CD1c-positive myeloid dendritic cell (primary cell): ENCODE measurements around the gene JPH4.

Source experiments
- DNase-seq: peaks from one replicate; pipeline ENCODE4 v3.0.0-alpha.2; 2016; ENCODE audit errors: extremely low spot score

The JPH4 gene

GRCh38 chr14:23563473-23564180 is 15.0 kb downstream of the JPH4 start:
- DNase-seq = no peak

DNA sequence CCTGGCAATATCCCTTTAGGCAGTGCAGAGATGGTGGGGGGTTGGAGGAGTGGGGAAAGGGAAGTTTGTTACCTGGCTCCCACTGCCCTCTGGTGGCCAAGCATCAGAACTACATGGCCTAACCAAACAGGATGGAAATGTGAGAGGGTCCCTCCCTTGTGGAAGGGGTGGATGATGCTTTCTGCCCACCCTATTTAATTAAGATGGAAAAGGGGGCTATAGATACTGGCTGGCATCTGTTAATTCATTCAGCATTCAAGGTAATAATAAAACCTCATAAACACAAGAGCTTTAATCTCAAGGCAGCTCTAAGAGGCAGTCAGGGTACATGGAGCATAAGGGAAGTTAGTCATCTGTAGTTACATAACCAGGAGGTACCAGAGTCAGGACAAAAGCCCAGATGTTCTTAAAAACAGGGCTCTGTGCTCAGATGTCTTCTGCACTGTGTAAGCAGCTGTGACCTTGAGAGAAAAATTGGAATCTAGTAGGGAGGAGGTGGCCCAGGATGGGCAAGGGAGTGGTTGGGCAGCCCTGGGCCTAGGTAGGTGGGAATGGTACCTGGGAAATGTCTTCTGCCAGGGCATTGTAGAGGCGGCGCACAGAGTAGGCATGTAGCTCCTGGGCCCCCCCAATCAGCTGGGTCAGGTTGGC is 15.6 kb downstream of the JPH4 start:
- DNase-seq = peak; percentile 65

GRCh38 chr14:23561873-23562821 is 16.4 kb downstream of the JPH4 start:
- no peak for DNase-seq

- DNase-seq = no peak
Measured at GRCh38 chr14:23561259-23561658, 17.3 kb downstream of the JPH4 start.

GRCh38 chr14:23559926-23560520 is 18.6 kb downstream of the JPH4 start:
- no peak for DNase-seq

DNA sequence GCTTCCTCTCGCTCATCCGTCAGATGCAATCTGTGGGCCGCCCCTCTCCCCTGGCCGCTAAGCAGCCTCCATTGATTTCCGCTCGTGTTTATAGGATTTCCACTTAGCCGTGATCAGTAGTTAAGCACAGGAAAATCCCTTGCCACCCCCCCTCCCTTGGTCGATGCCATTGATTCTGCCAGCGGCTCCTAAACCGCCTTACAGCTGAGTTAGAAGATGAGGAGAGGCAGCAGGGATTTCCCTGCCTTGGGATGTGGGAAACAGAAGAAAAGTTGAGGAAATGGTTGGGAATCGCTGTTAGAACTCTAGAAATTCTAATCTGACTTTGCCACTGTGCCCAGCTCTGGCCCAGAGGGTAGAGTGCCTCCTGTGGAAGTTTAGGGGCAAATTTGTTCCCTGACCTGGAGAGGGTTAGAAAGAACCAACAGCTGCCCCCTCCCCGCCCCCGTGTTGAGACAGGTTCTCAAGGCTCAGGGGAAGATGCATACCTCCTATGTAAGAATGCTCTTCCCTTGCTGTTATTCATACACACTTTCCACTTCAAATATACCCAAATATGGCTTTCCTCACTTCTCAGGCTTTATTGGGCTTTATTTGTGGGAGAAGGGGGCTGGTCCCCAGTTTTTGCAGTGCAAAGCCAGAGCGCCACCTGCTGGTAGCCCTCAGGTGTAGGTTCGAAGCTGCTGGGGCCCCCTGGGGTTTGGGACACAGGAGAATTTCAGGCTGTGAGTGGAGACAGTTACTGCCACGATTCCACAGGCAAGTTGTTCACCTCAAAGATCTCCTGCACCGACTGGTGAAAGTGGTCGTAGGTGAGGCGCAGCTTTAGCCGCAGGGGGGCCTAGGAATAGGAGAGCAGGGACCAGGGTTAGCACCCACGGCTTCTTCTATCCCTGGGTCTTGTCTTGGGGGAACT is 19.3 kb downstream of the JPH4 start:
- DNase-seq = peak; percentile 64

DNA sequence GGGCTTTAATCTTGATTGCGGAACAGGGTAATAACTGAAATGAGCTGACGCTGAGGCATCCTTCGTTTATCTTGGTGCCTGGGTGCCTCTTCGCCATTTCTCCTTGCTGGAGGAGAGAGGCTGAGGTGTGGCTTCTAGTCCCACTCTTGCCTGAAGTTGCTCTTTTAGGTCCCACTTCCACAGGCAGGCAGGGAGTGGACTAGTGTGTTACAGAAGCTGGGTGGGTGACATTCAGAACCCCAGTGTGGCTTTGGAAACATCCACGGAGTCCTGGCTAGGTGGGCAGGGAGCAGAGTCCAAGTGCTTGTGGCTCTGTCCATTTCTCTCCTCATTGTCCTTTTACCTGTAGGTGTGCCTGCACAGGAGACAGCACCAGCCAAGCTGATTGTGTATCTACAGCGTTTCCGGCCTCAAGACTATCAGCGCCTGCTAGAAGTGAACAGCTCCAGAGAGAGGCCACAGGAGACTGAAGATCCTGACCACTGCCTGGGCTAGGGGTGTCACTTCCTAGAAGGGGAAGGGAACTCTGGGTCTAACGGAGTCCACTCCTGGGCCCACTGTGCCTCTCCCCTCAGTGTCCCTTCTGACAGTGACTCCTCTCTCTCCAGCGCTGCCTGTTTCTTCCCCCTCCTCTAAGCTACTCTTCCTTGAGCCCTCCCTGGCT is 20.1 kb downstream of the JPH4 start:
- no peak for DNase-seq

- no peak for DNase-seq
Measured at GRCh38 chr14:23557946-23558345, 20.6 kb downstream of the JPH4 start.

DNA sequence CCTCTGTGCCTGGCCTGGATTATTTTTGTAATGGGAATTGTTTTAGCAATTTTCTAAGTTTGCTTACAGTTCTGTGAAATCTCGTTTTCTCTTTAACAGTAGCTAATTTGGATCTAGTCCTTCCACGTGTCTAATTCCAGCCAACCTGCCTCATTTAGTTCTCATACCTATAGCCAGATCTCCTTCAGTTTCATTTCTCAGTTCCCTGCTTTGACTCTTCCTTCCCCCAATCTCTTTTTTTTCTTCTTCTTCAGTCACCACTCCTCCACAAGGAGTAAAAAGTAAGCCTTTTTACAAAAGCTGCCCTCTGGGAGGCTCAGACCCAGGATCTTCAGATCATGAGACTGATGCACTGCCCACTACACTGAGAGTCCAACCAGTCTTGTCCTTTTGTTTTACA is 21.1 kb downstream of the JPH4 start:
- no peak for DNase-seq

- DNase-seq = no peak
Measured at GRCh38 chr14:23556700-23557440, 21.7 kb downstream of the JPH4 start.

GRCh38 chr14:23555882-23556699 is 22.5 kb downstream of the JPH4 start, which contains the start of gene THTPA:
Gene THTPA (plus strand): TSS chr14:23556271. CDS start chr14:23556758, 487 bp downstream.
- peak; percentile 94 for DNase-seq

- DNase-seq = no peak
Measured at GRCh38 chr14:23555533-23555881, 23.1 kb downstream of the JPH4 start.

GRCh38 chr14:23551266-23552028 is 27.1 kb downstream of the JPH4 start, which contains the start of gene ZFHX2:
Gene ZFHX2 (minus strand): TSS chr14:23551765. CDS start chr14:23535325, 16,440 bp downstream.
- DNase-seq = peak; percentile 63

DNA sequence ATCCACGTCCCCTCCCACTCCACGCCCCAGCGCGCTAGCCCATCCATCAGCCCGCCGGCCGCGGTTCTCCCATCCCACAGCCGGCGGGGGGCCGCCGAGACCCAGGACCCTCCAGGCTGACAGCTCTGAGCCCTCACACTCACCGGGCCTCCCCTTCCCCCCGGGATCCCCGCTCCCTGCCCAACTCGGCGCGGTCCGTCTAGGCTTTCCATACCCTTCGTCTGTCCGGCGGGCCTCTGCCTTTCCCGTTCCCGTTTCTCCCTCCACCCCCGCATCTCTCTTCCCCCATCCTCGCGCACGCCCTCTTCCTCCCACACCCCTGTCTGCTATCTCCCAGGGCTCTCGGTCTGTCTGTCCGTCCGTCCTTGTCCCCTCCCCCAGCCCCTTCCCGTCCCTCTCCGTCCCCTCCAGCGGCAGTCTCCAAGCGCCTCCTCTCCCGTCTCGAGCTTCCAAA is 27.8 kb downstream of the JPH4 start:
- peak; percentile 32 for DNase-seq

DNA sequence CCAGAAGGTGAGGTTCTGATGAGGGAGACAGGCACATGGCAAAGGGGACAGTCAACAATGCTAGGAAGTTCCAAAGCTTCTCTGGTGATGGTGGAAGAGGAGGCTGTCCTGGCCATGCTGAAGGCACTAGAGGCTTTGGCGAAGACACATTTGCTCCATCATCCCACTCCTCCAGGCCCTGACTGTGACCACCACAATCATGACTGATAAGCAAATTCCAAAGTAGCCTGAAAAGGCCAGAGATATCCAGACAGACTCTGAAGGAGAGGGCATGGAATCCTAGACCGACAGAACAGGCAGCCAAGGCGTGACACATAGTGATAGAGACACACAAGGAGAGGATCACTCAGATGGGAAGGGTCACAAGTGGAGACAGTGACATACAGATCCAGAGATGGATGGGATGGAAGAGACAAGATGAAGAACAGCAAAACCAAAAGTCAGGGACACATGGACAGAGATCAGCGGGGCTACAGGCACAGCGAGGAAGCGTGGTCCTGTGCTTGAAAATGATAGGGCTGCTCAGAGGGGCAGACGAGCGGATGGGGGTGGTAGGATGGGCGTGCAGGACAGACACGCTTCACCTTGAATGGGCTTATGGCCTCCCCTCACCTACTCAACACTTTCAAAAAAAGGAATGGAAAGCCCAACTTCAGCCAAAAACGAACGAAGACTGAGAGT is 28.3 kb downstream of the JPH4 start:
- no peak for DNase-seq

DNA sequence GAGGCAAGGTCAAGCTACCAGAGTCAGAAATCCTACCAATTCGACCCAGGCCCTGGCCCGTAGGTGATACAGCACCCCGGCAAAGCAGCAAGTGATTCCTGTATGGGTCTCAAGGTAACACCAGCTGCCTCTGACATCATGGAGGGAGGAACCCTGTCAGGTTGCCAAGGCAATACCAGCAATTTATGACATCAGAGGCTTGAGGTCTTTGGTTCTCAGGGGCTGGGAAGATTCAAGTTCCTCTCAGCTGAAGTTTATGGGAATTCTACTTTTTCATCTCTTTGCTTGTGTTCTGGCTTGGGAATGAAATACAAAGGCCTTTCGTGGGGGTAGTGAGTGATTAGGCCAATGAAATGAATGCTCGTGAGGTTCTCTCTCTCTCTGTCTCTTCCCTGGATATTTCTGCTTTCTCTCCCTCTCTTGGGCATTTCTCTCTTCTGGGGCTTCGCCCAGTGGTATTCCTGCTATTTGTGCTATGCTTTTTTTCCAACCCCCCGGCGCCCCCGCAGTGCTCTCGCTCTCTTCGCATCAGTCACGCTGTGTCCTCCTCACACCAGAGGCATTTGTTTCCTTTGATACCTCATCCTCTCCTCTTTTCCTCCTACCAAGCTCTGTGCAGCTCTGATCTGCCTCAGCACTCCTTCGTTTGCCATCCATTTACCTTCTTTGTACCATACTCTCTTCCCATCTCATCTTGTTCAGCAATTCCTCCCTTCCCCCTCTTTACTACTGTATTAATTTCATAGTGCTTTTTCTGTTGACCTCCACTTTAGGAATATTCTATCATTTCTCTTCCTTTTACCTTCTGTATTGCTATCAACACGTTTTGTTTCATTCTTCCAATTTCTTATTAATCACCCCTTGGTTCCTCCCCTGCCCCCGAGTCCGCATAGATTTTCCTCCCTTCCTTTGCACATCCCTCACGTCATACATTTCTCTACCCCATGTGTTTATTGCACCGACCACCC is 30.0 kb downstream of the JPH4 start:
- peak; percentile 9 for DNase-seq
